OCI-LY1 (cell line): ENCODE data around the gene XYLT1.

Source experiments
- EZH2 ChIP-seq: fragments of 200-600 bp; sonication (generic), shearing (Covaris generic); IDR thresholded peaks from 2 replicates; pipeline ENCODE4 v1.8.0; 2017; ENCODE audit warnings: borderline replicate concordance, mixed run types, mild to moderate bottlenecking, antibody characterized with exemption, low read length, moderate library complexity, mixed read lengths
- TF ChIP-seq, protein P1 (sequence below): fragments of 200-600 bp; sonication (generic), shearing (Covaris generic); IDR thresholded peaks from 2 replicates; pipeline ENCODE4 v1.5.1; 2017; ENCODE audit warnings: mild to moderate bottlenecking, antibody characterized with exemption, low read length, moderate library complexity, mixed read lengths

DNA sequence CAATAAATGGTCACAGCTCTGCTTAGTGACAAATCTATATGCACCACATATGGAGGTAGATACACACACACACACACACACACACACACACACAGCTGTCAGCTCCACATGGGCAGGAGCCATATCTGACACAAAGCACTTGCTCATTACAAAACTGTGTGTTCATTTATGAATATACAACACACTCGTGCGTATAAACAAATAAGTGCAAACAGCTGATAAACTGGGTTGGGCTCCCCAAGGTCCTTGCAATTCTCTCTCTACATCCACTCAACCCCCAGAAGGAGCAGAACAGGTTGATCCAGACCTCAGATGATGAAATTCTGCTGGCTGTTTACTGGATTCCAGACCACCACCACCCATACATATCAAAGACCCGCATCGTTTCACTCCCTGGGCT lies 140.7 kb downstream of the XYLT1 start:
- TF ChIP-seq, protein P1, sequence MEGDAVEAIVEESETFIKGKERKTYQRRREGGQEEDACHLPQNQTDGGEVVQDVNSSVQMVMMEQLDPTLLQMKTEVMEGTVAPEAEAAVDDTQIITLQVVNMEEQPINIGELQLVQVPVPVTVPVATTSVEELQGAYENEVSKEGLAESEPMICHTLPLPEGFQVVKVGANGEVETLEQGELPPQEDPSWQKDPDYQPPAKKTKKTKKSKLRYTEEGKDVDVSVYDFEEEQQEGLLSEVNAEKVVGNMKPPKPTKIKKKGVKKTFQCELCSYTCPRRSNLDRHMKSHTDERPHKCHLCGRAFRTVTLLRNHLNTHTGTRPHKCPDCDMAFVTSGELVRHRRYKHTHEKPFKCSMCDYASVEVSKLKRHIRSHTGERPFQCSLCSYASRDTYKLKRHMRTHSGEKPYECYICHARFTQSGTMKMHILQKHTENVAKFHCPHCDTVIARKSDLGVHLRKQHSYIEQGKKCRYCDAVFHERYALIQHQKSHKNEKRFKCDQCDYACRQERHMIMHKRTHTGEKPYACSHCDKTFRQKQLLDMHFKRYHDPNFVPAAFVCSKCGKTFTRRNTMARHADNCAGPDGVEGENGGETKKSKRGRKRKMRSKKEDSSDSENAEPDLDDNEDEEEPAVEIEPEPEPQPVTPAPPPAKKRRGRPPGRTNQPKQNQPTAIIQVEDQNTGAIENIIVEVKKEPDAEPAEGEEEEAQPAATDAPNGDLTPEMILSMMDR: no peak
- no peak for TF ChIP-seq EZH2
